Sigmoid colon (tissue), 7 donors: ENCODE measurements around the gene ATP6V0E2. TPM values are rescaled to one million over a fixed set of nuclear protein-coding genes. Genes with fewer than 3 reads are reported as not detected.

Experiments used
- DNase-seq: peaks from one replicate; pipeline ENCODE4 v3.0.0-alpha.2; 2019
- H3K27ac ChIP-seq, 4 donors: fragments of 200-600 bp; sonication (generic); one replicate each; pipeline ENCODE4 v1.5.1; 2016 to 2019; ENCODE audit warnings: mild to moderate bottlenecking in 1 of 4
- H3K27me3 ChIP-seq, 3 donors: fragments of 200-600 bp; sonication (generic); one replicate each; pipeline ENCODE4 v1.5.1; 2019; ENCODE audit warnings: mild to moderate bottlenecking in 1 of 3
- H3K36me3 ChIP-seq, 4 donors: fragments of 200-600 bp; sonication (generic); one replicate each; pipeline ENCODE4 v1.5.1; 2016 to 2019
- H3K4me1 ChIP-seq, 4 donors: fragments of 200-600 bp; sonication (generic); one replicate each; pipeline ENCODE4 v1.5.1; 2017 to 2019
- H3K4me3 ChIP-seq, 4 donors: fragments of 200-600 bp; sonication (generic); one replicate each; pipeline ENCODE4 v1.5.1; 2017 to 2019; ENCODE audit warnings: mild to moderate bottlenecking in 2 of 4, moderate library complexity in 1 of 4
- H3K9me3 ChIP-seq, 4 donors: fragments of 200-600 bp in 3 of 4; sonication (generic) in 3 of 4; one replicate each; pipeline versions ENCODE4 v1.5.1 to v1.6.1; 2013 to 2019
- EP300 ChIP-seq, 4 donors: sonication (generic); formaldehyde crosslinking; IDR thresholded peaks; one replicate each; pipeline ENCODE4 v1.6.1; 2017; ENCODE audit warnings: antibody characterized with exemption in 4 of 4
- POLR2A ChIP-seq, 2 donors: fragments of 450-650 bp; IDR thresholded peaks; one replicate each; pipeline ENCODE4 v1.6.1; 2016; ENCODE audit warnings: antibody characterized with exemption in 2 of 2, mild to moderate bottlenecking in 2 of 2, moderate library complexity in 2 of 2
- POLR2AphosphoS5 ChIP-seq, 4 donors: sonication (generic); formaldehyde crosslinking; IDR thresholded peaks; one replicate each; pipeline ENCODE4 v1.6.1; 2017; ENCODE audit warnings: antibody characterized with exemption in 4 of 4
- WGBS, 2 donors: extraction: QIAGEN DNeasy Blood & Tissue Kit; methylation state at CpG; one replicate each; pipeline ENCODE4 v1.1.7; 2013; 5-methylcytosine and 5-hydroxymethylcytosine counted together
- intact Hi-C: fragments of 100-400 bp; cut with DNase I; formaldehyde crosslinking; loops from one replicate; pipeline ENCODE4 v1.15.1; 2023
- polyA plus RNA-seq, 3 donors: library from polyadenylated mRNA; stranded (reverse); fragments of 200-250 nt; gene quantifications; one replicate each; pipeline ENCODE4 v1.2.3, GENCODE V29; 2013
- total RNA-seq, 4 donors: library from RNA; depleted of rRNA; stranded (reverse); fragments of >200 nt; gene quantifications; one replicate each; pipeline ENCODE4 v1.1.0, GENCODE V29; 2016
- TF ChIP-seq, protein P1 (sequence below), 4 experiments: fragments of 450-650 bp in 3 of 4; fragments of 200-600 bp in 1 of 4; IDR thresholded peaks; one replicate each; pipeline ENCODE4 v1.5.1; 2016 to 2019; ENCODE audit warnings: antibody characterized with exemption in 4 of 4, mild to moderate bottlenecking in 3 of 4, moderate library complexity in 2 of 4
- donor health status: healthy with polysubstance abuse.
- donor health status: Bipolar disorder and iron deficiency.
- donor health status: healthy.

Gene ATP6V0E2
- total and polyA plus RNA-seq, 7 donors = 13.2 to 45.5 (median 27.1) TPM

DNA sequence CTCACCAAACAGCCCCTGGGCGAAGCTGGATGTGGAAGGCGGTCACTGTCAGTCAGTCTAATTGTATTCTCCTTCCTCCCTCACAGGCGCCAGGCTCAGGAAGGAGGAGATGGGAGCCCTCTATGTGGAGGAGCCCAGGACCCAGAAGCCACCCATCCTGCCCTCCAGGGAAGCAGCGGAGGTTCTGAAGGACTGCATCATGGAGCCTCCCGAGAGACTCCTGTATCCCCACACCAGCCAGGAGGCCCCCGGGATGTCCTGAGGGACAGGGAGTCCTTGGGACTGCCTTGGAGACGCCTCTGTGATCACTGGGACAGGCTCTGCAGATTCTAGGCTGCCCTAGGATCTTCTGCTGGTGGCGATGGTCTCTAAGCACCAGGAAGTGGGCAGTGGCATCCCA lies 9.7 kb upstream of the ATP6V0E2 start:
- Histone ChIP-seq H3K4me3 (no peak overlapping the region), H3K9me3 (no peaks in the 10 kb centered on the region), H3K27me3 (no peaks in the 10 kb centered on the region), H3K27ac (no peak overlapping the region), H3K36me3 (peaks cover 26 to 87% (median 41%) of the 10 kb centered on the region in 4 donors), H3K4me1 (no peaks in the 10 kb centered on the region)
- WGBS, 2 donors = 88 to 92% methylated on average over 8 of the region's 8 CpGs
- no peak for DNase-seq
- intact Hi-C loops = no loop called here
- TF ChIP-seq POLR2AphosphoS5 (IDR thresholded peaks at IDR 0.05) (no peak), EP300 (IDR thresholded peaks at IDR 0.05) (no peak), POLR2A (IDR thresholded peaks at IDR 0.05) (no peak)
- TF ChIP-seq, protein P1, sequence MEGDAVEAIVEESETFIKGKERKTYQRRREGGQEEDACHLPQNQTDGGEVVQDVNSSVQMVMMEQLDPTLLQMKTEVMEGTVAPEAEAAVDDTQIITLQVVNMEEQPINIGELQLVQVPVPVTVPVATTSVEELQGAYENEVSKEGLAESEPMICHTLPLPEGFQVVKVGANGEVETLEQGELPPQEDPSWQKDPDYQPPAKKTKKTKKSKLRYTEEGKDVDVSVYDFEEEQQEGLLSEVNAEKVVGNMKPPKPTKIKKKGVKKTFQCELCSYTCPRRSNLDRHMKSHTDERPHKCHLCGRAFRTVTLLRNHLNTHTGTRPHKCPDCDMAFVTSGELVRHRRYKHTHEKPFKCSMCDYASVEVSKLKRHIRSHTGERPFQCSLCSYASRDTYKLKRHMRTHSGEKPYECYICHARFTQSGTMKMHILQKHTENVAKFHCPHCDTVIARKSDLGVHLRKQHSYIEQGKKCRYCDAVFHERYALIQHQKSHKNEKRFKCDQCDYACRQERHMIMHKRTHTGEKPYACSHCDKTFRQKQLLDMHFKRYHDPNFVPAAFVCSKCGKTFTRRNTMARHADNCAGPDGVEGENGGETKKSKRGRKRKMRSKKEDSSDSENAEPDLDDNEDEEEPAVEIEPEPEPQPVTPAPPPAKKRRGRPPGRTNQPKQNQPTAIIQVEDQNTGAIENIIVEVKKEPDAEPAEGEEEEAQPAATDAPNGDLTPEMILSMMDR (IDR thresholded peaks at IDR 0.05) = no peak

DNA sequence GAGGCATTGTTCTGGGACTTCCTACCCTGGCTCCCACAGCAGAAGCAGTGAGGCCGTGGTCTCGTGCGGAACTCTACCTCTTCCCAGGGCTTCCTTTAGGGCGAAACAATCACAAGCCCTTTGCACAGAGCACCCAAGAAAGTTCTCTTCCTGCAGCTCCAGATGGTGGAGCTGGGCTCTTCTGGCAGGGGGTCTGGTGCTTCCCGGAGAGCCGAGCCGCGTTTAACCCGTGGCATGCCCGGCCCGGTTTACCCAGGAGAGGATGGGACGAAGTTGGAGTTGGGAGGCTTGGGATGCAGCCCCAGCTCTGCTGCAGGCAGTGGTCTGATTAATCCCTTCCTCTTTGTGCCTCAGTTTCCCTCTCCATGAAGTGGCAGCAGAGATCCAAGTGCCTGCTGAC lies 9.0 kb upstream of the ATP6V0E2 start:
- intact Hi-C loops = no loop called here
- 91 to 97% methylated on average over 12 of the region's 12 CpGs for whole genome bisulfite sequencing, 2 donors

DNA sequence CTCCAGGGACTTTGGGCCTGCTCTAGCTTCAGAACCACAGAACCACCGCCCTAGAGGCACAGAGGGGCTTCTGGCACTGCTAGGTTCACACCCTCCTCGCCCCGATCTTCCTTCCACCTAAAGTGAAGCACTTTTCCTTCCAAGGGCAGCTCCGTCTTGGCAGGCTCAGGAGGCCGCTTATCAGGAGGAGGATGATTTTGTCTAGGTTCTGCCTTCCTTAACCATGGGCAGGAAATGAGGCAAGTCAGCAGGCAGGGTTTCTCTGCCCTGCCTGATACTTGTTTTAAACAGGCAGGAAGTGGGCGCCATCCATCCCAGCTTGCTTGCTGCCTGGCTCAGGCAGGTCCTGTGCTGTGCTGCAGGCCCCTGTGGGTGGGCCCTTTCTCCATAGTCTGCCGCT lies 8.3 kb upstream of the ATP6V0E2 start:
- peaks cover 26 to 72% (median 38%) of the 10 kb centered on the region in 4 donors for H3K36me3 ChIP-seq
- WGBS, 2 donors = 52 to 84% methylated on average over 6 to 7 of the region's 7 CpGs
- H3K4me3 ChIP-seq = no peak overlapping the region
- no peak for DNase-seq
- no peaks in the 10 kb centered on the region for H3K9me3 ChIP-seq
- intact Hi-C loops = no loop called here
- H3K27ac ChIP-seq = no peak overlapping the region
- H3K4me1 ChIP-seq = no peaks in the 10 kb centered on the region
- TF ChIP-seq, protein P1 (IDR thresholded peaks at IDR 0.05) = no peak
- no peak for TF ChIP-seq POLR2A (IDR thresholded peaks at IDR 0.05)
- TF ChIP-seq POLR2AphosphoS5 (IDR thresholded peaks at IDR 0.05) = no peak
- TF ChIP-seq EP300 (IDR thresholded peaks at IDR 0.05) = no peak
- H3K27me3 ChIP-seq = no peaks in the 10 kb centered on the region

More for the DNA sequence above, 9.0 kb upstream of the ATP6V0E2 start:
- Histone ChIP-seq H3K9me3 (no peaks in the 10 kb centered on the region), H3K36me3 (peaks cover 26 to 79% (median 39%) of the 10 kb centered on the region in 4 donors), H3K4me3 (no peak overlapping the region), H3K4me1 (no peaks in the 10 kb centered on the region), H3K27ac (no peak overlapping the region), H3K27me3 (no peaks in the 10 kb centered on the region)
- no peak for TF ChIP-seq EP300 (IDR thresholded peaks at IDR 0.05)
- TF ChIP-seq POLR2AphosphoS5 (IDR thresholded peaks at IDR 0.05) = no peak
- TF ChIP-seq, protein P1 (IDR thresholded peaks at IDR 0.05) = no peak
- TF ChIP-seq POLR2A (IDR thresholded peaks at IDR 0.05) = no peak
- DNase-seq = no peak

DNA sequence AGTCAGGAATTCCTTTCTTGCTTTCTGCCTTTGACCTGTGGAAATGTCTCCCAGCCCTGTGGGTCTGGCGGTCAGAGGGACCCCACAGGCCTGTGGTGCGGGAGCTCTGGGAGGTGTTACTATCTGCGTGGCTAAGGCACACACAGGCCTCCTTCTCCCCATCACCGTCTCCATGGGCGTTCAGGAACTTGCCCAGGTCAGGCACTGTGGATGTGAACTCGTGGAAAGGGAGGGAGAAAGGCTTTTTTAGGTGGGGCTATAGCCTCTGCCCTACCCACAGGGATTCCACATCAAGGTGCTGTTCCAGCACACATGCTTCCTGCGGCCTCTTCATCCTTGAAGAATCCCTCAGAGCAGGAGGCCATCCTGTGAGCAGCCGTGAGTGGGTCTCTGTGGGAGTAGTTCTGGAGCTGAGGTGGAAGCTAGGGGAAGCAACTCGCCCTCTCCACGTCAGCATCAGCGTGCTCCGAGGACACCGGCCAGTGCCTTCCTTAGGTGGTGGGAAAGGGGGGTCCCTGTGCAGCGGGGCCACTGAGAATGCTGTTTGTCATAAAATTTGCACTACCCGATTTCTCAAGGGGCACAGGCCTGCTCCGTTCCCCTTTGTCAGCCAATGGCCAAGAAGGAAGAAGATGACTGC lies 7.5 kb upstream of the ATP6V0E2 start:
- Histone ChIP-seq H3K27me3 (no peaks in the 10 kb centered on the region), H3K36me3 (peaks cover 19 to 64% (median 32%) of the 10 kb centered on the region in 4 donors), H3K9me3 (no peaks in the 10 kb centered on the region), H3K4me3 (no peak overlapping the region), H3K4me1 (no peaks in the 10 kb centered on the region), H3K27ac (no peak overlapping the region)
- DNase-seq = no peak
- 81 to 90% methylated on average over 16 of the region's 16 CpGs for WGBS, 2 donors
- TF ChIP-seq, protein P1 (IDR thresholded peaks at IDR 0.05) = no peak
- TF ChIP-seq EP300 (IDR thresholded peaks at IDR 0.05) (no peak), POLR2A (IDR thresholded peaks at IDR 0.05) (no peak), POLR2AphosphoS5 (IDR thresholded peaks at IDR 0.05) (no peak)
- intact Hi-C loops = no loop called here
